Bone marrow (tissue), 2 donors: ENCODE results near the gene LYRM4.

Experiments used
- DNase-seq, 2 donors: peaks; one replicate each; lab custom pipeline; 2025; lab: John Stamatoyannopoulos, UW

The LYRM4 gene

DNA sequence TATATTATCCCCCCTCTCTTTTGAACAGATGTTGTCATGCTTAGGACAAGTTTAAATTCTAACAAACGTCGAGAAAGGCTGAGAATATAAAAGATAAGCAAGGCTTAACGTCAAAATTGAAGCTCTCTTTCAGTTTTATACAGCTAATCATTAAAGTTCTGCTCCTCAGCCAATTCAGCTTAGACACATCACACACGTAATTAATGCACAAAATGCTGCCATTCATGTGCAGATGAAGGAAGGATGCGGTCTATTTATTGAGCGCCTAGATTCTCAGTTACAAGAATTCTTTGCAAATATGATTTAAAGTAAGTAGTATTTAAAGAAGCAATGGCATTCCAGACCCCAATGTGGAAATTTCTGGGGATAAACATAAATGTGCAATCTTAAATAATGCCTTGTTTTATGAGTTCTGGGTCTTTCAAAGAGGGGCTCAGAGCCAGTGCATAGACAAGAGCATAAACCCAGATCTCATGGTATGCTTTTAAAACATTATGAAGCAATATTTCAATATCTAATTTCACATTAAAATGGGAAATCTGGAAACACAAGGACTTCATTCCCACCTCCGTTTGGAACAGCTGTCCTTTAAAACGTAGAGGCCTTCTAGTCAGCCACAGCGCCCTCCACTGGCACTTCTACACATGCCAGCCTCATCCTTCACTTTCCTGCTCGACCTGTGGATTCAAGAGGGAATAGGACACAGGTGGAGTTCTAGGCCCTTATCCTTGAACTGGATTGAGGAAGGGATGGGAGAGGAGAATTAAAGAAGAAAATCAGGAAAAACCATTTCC lies 85.8 kb downstream of the LYRM4 start:
- no peak for DNase-seq

DNA sequence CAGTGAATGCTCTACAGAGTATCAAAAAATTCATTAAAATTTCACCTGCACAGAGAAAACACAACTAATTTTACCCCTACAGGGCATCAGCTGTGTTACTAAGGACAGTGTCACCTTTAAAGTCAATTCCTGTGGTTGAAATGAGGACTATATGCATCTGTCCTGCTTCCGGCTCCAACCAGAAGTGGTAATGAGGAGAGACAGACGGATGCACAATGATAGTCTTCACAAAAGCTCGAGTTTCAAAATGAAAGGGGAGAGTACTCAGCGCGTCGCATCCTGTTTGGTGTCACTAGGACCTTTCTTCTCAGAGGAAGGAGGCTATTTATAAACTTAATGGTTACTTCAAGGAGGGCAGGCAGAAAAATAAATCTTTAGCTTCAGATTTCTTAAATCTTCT lies 86.5 kb downstream of the LYRM4 start:
- peak in 1 of 2 donors; percentile 89 for DNase-seq

DNA sequence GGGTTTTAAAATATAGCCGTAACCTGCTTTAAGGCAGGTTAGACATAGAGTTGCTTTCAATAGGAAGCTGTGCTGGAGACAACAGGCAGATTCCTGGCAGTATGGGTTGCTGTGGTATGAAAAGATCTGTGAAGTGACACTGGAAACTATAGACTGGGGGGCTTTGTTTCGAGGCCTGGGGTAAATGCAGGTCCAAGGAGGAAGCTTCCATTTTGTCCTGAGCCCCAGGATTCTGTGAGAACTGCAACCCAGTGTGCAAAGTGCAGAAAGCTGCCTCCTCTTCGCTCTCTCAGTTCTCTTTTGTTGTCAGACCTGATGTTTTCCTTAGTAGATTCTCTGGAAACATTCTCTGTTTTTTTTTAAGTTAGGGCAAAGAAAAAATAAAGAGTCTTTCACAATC lies 86.9 kb downstream of the LYRM4 start:
- DNase-seq, result no peak

DNA sequence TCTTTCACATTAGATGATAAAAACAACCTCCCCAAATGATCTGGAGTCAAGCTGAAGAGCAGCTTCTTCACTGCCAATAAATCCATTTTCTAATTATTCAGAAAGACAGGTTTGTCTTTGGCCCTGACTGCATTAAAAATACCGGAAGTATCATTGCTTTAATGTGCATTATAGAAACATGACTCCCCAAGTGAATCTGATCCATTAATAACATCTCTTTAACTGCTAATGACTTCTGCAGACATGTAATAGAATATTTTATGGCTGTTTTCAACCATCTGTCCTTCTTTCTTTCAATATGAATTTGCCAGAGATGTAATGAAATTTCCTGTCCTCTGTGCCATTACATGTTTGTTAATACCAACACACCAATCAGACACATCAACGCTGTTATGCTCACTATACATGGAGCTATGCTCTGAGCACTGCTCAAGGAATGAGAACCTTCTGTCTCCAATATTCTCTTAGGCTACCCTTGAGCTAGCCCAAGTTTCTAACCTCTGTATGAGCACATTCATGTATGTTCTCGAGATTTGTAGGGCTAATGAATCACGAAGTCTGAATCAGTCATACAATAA lies 87.8 kb downstream of the LYRM4 start:
- DNase-seq, result no peak

DNA sequence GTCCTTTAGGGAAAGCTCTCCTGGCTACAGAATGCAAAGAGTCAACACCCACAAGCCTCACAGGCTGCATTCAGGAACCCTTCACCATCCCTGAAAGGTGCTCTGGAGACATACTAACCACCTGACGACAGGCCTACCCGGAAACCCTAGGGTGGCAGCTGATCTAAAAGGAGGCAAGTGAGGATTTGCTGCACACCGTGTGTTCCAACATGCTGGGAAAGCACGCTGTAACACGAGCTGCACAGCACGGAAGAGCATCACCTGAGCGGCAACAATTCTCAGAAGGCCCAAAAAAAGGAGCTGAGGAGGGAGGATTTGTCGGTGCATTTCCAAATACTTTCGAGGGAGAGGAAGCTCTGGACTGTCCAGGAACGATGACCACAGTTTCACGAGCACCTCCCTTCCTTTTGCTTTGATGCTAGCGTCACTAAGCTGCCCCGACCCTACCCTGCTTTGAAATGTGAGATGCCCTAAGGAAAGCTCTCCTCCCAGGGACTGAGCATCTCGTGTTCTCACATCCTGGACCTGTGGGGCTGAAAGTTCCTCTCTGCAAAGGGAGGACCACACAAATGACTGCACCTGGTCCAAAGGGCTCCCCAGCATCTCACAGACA lies 88.6 kb downstream of the LYRM4 start:
- DNase-seq, result no peak

DNA sequence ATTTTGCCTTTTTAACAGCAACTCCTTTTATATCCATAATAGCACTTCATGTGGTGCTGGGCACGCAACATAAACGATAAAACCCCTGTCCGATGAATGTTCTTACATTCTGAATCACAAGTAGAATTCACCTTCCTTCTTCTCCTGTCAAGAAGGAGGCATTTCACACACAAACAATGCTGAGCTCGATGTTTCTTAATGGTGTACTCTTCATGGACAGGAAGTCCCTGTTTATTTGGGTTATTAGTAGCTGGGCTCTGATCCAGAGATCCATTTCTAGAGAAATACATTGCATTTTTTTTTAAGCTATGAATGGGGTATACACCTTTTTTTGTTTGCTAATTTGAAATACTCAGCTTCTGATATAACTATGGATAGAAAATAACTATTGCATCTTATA lies 93.2 kb downstream of the LYRM4 start:
- no peak for DNase-seq

DNA sequence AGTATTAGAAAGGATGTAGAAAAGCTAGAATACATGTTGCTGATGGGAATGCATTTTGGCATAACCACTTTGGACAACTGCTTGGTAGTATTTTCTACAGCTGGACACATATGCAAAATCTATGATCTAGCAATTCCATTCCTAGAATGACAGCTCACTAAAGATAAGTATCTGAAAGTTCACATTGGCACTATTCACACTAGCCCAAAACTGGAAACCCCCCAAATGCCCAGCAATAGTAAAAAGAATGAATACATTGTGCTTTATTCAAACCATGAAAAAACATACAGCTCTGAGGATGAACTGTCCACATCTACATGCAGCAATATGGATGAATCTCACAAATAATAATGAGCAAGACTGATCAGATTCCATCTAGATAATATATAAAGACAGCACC lies 96.7 kb downstream of the LYRM4 start:
- no peak for DNase-seq

DNA sequence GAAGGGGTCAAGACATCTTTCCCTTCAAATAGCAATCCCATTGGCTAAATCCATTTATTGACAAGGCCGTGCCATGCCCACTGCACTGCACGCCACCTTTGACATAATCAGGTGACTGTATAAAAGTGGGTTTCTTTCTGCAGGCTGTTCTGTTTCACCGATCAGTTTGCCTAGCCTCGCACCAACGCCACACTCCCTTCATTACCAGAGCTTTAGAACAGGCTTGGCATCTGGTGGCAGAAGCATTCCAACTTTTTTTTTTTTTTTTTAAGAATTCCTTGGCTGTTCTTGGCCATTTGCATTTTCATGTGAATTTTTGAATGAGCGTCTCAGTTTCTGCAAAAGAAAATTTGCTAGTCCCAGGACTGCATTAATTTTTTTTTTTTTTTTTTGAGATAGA lies 97.5 kb downstream of the LYRM4 start:
- no peak for DNase-seq

DNA sequence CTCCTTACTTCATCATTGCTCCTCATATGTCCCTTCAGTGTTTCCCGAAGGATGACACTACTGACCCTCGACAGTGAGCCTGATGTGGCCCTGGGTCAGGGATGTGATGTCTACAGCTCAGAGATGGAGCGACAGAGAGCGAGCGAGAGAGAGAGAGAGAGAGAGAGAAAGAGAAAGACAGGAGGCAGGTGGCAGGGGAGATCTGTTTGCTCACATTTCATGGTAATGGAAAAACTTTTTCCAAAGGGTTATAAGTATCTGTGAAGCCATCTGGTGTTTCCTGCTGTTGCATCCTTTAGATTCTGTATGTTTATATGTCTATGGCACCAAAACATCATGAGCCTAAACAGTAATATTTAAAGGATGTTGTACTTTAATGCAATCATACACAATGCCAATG lies 98.4 kb downstream of the LYRM4 start:
- DNase-seq, result no peak

DNA sequence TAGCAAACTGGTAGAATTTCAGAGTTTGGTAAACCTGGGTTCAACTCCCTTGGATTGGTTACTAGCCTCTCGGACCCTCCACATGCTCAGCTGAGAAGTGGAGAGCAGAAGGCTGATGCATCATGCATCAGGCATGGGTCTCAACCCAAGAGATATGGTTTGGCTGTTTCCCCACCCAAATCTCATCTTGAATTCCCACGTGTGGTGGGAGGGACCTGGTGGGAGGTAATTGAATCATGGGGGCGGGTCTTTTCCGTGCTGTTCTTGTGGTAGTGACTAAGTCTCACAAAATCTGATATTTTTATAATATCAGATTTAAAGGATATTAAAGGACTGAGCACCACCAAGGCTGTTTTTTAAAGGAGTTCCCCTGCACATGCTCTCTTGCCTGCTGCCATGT lies 100.5 kb downstream of the LYRM4 start:
- no peak for DNase-seq

DNA sequence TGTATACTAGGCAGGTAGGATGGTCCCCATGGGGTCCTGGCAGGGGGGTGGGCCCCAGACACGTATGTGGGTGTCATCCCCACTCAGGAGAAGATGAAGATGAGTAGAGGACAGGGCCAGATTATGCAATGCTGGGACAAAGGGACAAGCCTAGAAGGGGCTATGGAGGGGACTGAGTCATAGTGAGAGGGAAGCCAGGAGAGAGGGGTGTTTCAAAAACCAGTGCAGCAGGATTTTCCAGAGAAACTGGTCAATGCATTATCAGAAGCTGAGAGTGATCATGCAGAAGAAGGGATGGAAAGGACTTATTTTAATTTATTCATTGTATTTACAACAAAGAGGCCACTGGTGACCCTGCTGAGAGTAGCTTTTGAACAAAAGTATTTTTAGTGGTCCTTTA lies 101.6 kb downstream of the LYRM4 start:
- DNase-seq, result no peak

DNA sequence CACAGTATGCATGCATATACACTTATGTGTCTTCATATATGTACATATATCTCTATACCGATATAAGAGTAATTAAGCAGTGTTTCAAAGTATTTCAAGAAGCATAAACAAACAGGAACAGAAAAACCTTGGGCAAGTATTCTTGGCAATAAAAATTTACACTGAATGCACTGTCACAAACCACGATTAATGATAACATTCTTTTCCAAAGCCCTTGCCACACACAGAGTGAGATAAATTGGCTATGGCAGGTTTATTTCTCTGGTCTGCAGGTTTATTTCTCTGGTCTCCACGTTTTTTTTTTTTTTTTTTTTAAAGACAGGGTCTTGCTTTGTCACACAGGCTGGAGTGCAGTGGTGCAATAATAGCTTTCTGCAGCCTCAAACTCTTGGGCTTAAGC lies 102.6 kb downstream of the LYRM4 start:
- DNase-seq, result no peak

DNA sequence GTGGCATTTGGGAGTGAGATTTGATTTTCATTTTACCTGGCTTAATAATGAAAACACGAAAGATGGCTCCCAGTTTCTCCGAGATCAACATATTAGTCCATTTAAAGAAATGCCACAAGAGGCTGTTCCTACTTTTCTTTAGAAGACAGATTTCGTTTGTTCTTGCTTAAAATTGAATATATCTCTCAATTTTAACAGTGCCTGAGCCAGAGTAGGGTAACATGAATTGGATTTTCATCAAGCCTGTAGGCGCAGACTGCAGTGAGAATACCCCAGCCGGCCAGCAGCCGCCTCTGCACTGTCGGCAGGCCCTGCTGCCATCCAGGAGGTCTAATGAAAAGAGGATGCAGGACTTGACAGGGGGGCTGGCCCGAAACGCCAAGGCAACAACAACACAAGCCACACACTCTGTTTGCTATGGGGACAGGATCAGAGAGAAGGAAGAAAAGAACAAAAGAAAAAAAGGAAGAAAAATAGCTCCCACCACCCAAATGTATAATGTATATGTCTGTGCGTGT lies 103.1 kb downstream of the LYRM4 start:
- DNase-seq, result no peak

DNA sequence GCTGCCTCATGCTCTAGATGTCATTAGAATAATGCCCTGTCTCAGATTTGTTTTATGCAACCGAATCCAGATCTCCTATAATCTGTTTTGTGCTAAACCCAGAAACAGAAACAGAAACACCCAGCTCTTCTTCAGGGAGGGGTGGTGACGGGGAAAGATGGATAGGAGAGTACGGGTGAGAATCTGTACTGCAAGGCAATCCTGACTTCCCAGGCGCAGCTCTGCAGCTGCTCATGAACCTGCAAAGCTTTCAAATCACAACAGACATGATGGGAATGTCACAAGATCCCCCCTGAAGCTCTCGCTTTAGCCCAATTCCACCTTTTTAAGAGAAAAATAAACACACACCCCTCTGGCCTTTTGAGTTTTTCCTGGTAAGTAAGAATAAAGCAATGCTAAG lies 104.1 kb downstream of the LYRM4 start:
- no peak for DNase-seq

DNA sequence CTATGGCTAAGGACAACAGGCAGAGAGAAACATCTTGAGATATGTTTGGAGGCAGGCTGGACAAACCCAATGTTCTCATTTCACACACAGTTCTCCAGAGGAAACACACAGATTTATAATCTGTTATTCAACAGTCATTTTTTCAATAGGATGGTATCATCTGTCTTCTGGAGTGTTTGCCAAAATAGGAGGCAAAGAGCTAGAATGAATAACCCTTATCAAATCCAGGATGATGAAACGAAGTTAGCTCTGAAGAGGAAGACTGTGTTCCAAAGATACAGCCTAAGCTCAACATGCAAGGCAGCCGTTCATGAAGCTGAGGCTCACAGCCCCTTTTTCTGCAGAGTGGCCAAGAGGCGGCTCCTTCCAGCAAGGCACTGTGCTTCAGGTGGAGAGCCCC lies 104.8 kb downstream of the LYRM4 start:
- DNase-seq, result no peak

DNA sequence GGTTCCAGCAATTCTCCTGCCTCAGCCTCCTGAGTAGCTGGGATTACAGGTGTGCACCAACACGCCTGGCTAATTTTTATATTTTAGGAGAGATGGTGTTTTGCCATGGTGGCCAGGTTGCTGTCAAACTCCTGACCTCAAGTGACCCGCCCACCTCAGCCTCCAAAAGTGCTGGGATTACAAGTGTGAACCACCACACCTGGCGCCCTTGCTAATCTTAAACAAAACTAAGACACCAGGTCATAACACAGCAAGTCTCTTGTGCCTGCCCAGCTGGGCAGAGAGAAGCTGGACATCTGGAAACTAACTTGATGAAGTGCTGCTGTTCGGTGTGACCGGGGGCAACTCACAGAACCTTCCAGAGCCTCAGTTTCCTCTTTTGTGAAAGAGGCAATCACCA lies 107.6 kb downstream of the LYRM4 start:
- DNase-seq, result no peak

DNA sequence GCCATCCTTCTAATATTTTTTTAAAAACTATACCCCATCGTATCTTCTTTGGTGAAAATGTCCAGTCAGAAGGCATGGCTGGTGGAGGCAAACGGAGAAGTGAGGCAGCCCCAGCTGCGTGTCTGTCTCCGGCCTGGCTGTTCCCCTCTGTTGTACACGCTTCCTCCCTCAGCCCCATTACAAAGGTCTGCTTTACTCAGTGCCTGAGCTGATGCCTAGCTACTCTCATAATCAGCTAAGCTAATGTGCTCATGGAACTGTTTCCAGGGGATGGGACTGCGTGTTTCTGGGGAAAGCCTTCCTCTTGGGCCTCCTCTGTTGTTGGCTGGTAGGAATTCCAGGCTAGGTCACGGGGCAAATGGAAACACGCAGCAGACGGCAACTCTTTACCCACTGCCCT lies 108.3 kb downstream of the LYRM4 start:
- DNase-seq, result no peak

DNA sequence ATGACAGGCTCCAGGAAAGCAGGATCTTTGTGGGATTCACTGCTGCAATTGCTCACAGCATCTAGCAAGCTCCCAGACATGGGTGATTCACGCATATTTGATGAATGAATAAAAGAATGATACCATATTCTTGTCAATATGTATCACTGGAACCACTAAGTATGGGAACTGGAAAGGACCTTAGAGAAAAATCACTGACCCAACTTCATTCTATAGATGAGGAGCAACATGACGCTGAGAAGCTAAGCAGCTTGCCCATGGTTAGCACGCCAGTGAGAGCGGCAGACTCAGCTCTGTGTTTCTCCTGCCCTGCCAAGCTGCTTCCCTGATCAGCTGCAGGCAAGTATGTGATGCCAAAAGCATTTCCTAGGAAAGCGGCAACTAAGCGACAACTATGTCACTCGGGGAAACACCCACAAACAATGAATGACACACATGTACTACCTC lies 108.8 kb downstream of the LYRM4 start:
- DNase-seq, result no peak

DNA sequence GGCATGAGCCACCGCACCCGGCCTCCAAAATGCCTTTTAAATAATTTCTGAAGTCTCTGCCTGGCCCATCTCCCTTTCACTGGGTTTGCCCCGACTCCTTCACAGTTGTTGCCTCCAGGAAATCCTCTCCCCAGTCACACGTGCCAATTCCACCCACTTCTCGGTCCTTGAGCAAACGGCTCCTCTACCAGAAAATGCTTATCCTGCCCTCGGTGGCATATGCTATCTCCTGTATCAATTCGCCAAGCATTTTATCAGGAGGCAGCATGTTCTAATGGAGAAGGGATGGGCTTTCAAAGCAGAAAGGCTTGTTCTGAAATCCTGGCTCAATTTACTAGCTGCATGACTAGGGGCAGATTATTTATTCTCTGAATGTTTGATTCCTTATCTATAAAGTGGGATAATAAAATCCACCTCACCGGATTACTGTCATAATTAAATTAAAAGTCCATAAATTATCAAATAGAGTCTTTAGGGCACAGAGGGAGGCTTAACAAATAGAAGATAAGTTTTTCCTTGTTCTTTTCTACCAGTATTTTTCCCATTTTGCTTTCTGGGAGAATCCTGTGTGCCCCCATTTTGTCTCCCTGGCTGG lies 109.3 kb downstream of the LYRM4 start:
- no peak for DNase-seq

DNA sequence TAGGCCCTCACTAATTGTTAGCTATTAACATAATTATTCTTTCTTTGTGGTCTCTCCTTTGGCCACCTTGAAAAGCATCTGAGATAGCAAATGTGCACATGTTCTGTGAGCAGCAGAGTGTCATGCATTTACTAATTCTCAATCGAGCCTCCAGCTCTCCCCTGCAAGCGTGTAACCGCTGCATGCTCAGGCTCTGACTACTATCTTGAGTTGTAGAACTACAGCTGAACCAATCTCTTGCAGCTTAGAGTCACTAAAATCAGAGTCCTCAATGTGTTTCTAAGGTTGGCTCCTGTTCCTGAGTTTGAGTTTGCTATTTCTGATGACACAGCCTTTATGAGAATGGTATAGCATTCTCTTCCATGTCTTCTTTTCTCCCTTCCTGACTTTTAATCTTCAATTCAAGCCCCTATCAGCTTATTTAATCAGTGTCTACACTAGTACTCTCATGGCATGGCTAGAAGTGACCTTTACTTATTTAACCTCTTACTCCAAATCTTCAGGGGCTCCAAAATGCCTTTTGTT lies 110.1 kb downstream of the LYRM4 start:
- no peak for DNase-seq

DNA sequence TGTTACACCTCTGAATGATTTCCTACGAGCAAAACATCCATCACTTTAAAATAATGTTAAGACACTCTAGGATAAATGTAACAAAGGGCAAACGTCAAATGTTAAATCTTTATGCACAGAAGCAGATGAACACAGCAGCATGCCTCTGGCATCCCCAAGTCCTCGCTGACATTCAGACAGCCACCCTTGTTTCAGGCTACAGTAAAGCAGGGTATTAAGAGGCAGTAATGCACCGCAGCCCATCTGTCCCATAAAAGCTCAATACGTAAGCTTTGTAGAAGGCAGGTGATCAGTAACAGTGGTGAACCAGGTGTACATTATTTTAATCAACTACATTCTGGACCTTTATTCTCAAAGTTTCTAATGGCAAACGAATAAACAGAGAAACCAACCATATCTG lies 110.9 kb downstream of the LYRM4 start:
- DNase-seq, result no peak

DNA sequence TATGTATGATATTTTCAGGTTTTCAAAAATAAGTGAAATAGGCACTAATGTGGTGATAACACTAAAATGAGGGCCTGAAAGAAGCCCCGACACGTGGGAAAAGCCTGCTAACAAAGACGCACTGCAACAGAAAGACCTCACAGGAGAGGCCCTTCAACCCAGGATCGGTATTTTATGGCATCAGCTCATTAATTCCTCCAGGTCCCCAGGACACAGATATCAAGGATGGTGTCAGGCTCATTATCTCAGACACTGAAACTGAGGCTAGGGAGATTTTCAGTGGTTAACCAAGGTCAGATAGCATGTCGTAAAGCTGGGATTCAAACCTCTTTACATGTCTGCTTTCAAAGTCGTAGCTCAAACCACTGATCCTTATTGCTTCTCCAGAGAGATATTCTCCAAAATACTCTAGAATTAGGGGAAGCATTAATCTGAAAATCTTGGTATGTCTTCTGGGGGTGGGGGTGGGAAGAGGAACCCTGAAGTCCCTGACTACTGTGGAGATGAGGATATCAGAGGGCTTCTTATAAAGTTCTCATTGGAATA lies 111.5 kb downstream of the LYRM4 start:
- no peak for DNase-seq
